ENCODE results near the gene GGT5.
A peak's percentile ranks its signal among the peaks of the same experiment; 100 is the strongest.
"Not testable (repeated sequence)": the region's sequence is repeated elsewhere in the genome, so short reads cannot be mapped to it uniquely, and the experiment has no call there.

GGT5 gene

DNA sequence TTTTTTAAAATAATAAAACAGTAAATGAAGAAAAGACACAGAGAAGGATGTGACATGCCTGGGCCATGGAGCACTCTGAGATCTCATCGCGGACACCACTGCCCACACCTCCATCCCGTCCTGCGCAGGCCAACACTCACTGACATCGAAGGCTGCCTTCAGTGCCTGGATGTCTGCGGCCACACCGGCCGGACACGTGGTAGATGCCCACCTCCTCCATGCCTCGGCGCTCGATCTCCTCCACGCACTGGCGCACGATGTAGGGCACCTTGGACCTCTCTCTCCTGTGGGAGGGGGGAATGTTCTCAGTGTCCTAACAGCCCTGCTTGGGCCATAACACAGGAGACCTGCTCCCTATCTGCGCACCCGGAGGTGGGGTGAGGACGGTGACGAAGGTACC is 18.6 kb upstream of the GGT5 start:
- DNase-seq (ENCODE audit: low read depth in 2 of 2): not testable (repeated sequence)

DNA sequence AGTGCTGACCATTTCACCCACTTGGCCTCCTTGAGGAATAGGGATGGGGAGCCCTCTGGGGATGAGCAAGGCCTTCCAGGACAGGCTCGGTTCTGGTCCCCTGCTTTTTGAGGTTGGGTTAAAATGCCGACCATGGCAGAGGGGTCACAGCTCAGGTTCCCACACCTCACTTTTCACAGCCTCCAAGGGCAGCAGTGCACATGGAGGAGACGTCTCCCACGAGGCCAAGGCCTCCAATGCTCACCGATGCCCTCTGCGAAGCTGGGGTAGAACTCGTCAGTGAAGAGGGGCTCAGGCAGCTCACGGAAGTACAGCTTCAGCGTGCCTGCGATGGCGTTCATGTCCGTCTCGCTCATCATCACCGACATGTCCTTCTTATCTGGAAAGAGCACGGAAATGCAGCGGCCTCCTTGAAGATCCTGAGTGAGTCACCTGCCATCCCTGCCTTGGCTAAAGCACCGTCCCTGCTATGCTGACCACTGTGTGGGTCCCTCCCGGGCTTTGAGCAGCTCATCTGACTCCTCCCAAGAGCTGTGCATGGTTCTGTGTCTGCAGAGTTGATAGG is 17.4 kb upstream of the GGT5 start:
- DNase-seq (ENCODE audit: low read depth in 2 of 2): not testable (repeated sequence)

DNA sequence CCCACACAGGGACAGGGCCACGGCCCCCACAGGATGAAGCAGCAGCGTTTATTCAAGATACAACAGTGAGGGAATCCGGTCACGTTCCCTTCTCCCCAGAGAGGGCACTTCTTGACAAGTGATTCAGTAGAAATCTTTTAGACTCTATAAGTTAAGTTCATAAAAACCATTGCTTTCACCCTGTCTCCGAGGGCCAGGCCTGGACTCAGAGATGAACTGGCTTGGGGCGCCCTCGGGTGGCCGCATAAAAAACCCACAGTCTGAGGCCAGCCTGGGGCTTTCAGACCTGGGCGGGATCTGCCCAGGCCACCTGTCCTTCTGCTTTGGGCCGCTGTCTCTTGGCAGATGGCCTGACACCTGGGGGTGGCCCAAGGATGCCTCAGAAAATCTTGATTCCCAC is 14.6 kb upstream of the GGT5 start:
- peak in 1 of 2 experiments; percentile 56 for DNase-seq (ENCODE audit: low read depth in 2 of 2)

DNA sequence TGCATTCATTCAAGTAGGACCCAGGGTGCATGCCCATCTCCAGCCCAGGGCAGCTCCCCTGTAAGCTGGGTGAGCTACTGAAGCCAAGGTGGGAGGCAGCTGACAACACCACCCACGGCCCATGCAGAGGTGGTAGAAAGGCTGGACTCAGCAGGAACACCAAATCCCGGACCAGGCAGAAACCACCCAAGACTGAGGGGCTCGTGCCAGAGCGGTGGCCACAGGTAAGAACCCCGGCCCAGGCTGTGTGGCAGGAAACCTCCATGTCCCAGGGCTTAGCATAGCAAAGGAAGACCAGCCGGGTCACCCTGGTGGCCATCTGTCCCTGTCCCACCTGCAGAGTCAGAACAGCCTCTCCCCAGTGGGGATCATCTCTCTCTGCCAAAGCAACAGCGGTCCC is 11.9 kb upstream of the GGT5 start:
- not testable (repeated sequence) for DNase-seq (ENCODE audit: low read depth in 2 of 2)

DNA sequence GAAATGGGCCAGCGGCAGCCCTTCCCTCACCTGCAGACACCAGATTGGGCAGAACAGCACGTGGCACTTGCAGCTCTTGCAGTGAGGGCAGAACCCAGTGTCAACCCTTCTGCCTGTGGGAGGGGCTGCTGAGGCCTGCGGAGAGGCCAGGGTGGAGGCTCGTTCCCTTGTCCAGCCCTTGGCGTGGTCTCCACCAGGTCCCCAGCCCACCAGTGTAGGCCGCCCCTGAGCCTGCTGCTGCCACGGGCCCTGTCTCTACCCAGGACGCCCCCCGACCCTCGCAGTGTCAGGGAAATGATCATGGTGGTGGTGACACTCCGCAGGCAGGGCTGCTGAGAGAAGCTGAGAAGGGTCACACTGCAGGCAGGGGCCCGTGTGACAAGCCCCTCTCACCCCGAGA is 11.3 kb upstream of the GGT5 start:
- not testable (repeated sequence) for DNase-seq (ENCODE audit: low read depth in 2 of 2)

DNA sequence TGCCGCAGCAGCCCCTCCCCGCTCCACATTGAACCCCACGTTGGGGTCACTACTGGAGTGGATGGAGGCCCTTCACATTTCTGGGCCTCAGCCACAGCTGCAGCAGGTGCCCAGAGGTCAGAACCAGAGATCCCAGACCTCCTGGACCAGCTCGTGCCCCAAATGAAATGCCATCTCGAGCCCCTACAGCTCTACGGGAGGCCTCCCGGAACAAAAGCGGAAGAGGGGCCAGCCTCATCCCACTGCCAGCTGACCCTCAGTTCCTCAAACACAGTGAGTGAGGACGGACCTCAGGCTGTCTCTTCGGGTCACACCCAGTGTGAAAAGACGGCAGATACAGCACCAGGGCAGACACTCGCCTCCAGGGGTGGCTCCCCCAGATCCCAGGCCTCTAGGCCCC is 8.2 kb upstream of the GGT5 start:
- DNase-seq (ENCODE audit: low read depth in 2 of 2): not testable (repeated sequence)

DNA sequence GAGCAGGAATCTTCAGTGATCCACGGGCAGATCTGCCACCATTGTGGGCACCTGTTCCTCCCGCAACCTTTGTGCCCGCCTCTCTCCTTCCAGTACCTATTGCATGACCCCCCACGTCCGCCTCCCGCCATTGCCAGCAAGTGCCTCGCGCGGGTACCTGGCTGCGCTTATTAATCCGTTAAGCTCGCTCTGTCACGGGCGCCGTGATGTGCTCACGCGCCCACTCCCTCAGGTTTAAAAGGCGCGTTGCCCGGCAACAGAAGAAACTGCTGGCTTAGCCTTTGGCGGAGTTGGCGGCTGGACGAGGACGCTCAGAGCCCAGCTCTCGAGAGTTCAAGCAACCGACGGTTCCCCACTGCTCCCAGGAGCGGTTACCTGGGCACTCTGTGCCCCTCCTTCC is 6.4 kb upstream of the GGT5 start:
- not testable (repeated sequence) for DNase-seq (ENCODE audit: low read depth in 2 of 2)

DNA sequence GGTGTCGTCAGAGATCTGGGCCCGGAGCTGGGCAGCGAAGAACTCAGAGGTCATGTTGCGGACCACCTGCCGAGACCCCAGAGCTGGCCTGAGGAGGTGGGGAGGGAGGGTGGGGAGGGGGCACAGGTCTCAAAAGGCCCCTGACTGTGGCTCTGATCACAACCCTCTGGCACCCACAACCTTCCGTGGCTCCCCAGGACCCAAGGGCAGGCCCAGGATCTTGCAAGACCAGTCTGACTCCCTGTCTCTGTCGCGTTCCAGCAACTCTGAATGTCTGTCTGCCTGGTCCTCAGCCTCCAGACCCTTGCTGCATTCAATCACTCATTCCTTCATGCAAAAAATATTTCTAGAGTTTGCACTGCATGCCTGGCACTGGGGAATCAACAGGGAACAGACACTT is 4.5 kb upstream of the GGT5 start:
- DNase-seq (ENCODE audit: low read depth in 2 of 2): not testable (repeated sequence)

DNA sequence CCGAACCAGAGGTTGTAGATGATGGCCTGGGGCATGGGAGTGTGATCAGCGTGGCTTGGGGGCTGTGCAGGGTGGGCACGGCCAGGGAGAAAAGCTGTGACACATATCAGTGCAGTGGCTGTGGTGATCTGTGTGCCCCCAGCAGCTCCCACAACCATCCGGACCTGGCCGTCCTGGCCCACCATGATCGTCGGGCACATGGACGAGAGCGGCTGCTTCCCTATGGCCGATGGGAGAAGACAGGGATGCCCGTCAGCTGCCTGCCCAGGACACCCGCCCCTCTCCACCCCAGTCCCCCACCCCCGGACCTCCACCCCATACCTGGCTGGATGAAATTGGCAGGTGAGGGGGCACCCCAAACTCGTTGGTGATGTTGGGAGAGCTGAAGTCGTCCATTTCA is 3.7 kb upstream of the GGT5 start:
- not testable (repeated sequence) for DNase-seq (ENCODE audit: low read depth in 2 of 2)

DNA sequence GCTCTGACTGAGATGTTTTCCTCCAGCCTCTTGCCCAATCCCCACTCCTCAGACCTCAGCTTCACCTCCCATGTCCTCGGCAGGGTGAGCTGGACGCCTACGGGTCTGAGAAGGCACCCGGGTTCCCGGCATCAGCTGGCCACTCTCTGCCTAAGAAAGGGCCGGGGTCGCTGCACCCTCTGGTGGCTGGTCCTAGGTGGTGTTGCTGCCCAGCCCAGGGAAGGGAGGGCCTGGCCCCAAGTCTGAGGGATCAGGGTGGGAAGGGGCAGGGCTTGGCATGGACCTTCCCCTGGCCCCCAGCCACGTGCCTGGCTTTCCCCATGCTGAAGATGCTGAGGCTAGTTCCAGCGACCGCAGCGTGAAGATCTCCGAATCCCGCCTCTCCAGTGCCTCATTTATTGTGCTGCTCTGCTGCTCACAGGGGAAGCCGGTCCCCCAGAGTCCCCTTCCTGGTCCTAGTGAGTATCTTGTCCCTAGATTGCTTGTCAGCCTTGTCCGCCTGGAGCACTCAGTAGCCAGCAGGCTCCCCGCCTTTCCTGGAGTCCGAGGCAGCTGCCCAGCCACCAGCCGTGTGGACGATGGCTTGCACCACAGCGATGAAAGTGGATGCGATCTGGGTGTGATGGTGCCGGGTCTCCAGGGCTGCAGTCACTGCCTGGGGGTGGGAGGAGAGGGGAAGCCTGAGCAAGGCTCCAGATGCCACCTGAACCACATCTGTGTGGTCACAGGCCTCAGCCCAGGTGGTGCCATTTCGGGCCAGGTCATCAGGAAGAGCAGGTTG is 2.9 kb upstream of the GGT5 start:
- DNase-seq (ENCODE audit: low read depth in 2 of 2): peak in 1 of 2 experiments; percentile 38

DNA sequence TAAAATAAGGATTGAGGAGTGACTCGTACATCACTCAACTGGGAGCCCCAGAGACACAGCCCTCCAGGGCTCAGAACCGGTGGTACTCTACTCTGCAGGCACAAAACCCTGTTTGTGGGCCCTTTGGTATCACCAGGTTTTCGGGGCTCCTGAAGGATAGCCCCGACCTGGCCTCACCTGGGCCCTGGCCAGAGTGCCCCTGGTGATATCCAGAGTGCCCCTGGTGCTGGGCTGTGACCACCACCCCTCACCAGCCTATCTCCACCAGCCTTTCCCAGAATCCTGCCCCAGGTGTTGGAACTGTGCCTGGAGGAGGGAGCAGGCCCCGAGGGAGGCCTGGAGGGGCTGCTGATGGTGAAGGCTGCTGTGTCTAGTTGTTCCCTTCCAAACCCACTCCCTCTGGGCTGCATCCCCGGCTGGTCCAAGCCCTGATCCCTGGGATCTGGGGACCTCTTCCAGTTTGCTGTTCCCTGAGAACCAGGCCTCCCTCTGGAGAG is 2.2 kb upstream of the GGT5 start:
- no peak for DNase-seq (ENCODE audit: low read depth in 2 of 2)

DNA sequence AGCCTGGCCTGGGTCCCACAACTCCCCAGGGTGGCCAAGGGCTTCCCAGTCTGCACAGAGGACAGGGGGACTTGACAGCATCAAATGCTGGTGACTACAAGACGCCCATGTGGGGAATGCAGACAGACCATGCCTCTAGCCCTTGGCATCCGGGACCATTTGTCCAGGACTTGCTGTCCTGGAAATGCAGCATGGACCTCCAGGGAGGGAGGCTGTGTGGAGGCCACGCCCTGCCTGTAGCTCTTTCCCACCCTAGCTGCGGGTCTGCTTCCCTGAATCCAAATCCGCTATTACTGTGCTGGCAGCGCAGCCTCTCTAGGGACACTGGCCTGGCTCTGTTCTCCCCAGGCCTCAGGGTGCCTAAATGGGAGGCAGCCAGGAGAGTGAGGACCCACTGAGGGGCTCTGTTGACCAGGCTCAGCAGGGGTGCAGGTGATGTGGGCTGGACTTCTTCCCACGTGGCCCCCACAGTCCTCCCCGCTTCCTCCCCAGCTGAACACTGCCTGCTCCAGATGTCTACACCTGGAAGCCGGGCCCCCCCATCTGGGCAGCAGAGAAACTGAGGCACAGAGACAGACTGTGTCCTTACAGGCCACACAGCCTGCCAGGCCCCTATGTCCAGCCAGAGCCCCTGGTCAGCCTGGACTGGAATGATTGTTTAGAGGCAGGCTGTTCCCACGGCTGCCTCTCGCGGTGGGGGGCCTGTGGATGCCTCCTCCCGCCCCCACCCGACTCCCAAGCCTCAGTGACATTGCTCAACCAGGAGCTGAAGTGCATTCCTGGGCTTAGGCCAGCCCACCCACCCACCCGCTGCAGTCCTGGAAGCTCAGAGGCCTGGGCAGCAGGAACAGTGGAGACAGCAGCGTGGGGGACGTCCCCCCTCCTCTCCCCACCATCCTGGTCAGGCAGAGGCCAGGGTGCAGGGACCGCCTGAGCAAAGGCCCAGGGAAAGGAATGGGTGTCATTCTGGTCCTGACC is 991 bp upstream of the GGT5 start:
- not testable (repeated sequence) for DNase-seq (ENCODE audit: low read depth in 2 of 2)

DNA sequence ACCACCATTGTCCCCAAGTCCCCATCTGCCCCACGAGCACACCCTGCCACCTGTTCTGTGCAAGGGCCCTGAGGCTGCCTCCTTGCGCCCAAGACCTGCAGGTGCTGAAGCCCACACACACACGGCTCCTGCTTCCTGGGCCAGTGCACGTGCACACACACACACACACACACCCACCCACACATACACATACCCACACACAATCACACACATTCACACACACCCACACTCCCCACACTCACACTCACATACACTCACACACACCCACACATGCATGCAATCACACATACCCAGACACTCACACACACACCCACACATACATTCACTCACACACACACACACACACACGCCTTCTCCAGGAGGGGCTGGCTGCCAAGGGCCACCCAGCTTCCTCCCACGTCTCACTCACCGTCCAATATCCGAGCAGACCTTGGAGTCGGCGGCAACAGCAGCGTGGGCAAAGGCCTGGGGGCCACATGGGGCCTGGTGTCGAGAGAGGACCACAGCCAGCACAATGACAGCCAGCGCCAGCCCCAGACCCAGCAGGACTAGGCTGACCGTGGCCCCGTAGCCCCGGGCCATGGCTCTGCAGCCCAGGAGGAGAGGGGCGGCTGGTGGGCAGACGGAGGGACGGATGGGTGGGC is 616 bp downstream of the GGT5 start:
- no peak for DNase-seq (ENCODE audit: low read depth in 2 of 2)

DNA sequence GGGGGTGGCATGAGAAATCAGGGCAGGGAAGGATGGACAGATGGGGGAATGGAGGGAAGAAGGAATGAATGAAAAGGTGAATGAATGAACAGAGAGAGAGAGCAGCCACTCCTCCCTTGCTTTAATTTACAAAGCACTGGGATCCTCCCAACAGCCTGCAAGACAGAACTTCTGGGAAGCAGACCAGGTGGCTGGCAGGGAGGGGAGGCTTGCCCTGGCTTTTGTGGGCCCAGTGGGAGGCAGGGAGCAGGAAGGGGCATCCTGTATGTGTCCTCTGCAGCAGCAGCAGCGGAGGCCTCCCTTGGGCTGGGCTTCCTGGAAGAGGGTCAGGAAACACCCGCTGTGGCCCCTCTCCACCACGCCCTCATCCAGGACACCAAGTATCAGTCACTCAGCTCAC is 1.5 kb downstream of the GGT5 start:
- DNase-seq (ENCODE audit: low read depth in 2 of 2): not testable (repeated sequence)

DNA sequence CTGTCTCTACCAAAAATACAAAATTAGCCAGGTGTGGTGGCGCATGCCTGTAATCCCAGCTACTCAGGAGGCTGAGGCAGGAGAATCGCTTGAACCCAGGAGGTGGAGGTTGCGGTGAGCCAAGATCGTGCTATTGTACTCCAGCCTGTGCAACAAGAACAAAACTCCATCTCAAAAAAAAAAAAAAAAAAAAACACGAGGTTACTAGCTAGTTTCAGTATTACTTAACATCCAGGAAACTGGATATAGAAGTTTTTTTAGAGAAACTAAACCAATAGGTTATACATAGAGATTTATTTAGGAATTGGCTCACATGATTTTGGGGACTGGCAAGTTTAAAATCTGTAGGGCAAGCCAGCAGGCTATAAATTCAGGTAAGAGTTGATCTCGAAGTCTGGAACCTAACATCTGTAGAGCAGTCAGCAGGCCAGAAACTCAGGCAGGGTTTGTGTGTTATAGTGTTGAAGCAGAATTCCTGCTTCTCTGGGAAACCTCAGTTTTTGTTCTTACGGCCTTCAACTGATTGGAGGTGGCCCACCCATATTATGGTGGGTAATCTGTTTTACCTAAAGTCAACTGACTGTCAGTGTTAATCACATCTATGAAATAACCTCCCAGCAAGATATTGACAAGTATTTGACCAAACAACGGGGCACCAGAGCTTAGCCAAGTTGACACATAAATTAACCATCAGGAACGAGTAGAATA is 3.7 kb downstream of the GGT5 start:
- not testable (repeated sequence) for DNase-seq (ENCODE audit: low read depth in 2 of 2)

DNA sequence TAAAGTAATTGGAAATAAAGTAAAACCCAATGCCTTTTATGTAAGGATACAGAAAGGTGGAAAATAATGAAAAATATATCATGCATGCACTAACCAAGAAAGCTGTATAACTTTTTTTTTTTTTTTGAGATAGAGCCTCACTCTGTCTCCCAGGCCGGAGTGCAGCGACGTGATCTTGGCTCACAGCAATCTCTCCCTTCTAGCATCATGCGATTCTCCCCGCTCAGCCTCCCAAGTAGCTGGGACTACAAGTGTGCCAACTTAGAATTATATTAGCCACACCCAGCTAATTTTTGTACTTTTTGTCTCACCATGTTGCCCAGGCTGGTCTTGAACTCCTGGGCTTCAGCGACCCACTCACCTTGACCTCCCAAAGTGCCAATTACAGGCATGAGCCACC is 4.5 kb downstream of the GGT5 start:
- DNase-seq (ENCODE audit: low read depth in 2 of 2): no peak

DNA sequence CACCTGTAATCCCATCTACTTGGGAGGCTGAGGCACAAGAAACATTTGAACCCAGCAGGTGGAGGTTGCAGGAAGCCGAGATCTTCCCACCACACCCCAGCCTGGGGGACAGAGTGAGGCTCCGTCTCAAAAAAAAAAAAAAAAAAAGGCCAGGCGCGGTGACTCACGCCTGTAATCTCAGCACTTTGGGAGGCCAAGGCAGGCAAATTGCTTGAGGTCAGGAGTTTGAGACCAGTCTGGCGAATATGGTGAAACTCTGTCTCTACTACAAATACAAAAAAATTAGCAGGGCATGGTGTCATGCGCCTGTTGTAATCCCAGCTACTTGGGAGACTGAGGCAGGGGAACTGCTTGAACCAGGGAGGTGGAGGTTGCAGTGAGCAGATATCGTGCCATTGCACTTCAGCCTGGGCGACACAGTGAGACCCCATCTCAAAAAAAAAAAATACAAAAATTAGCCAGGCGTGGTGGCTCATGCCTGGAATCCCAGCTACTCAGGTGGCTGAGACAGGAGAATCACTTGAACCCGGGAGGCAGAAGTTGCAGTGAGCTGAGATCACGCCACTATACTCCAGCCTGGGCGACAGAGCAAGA is 6.7 kb downstream of the GGT5 start:
- DNase-seq (ENCODE audit: low read depth in 2 of 2): not testable (repeated sequence)

DNA sequence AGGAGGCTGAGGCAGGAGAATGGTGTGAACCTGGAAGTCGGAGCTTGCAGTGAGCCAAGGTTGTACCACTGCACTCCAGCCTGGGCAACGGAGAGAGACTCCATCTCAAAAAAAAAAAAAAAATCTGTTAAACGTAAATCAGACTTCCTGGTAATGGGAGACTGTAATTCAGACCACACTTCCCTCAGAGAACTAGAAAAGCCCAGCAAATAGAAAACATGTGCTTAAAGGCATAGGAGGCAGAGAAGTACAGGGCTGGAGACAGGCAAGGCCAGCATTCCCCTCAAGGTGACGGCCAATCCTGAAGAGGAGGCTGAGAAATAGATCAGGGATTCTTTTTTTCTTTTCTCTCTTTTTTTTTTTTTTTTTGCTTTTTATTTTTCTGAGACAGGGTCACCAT is 8.2 kb downstream of the GGT5 start:
- no peak for DNase-seq (ENCODE audit: low read depth in 2 of 2)

DNA sequence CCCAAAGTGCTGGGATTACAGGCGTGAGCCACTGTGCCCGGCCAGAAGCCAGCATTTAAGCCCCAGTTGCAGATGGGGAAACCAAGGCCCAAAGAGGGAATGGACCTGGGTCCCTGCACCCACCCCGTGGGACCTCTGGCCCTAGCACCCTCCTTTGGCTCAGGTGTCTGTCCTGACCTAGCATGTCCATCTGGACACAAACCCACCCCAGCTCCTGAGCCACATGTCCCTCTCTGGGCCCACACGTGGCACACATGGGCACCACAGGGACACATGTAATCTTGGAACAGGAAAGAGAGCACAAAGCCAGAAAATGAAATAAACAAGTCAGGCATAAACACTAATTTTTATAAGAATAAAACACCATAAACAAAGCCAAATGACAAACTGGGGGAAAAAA is 9.6 kb downstream of the GGT5 start:
- no peak for DNase-seq (ENCODE audit: low read depth in 2 of 2)

DNA sequence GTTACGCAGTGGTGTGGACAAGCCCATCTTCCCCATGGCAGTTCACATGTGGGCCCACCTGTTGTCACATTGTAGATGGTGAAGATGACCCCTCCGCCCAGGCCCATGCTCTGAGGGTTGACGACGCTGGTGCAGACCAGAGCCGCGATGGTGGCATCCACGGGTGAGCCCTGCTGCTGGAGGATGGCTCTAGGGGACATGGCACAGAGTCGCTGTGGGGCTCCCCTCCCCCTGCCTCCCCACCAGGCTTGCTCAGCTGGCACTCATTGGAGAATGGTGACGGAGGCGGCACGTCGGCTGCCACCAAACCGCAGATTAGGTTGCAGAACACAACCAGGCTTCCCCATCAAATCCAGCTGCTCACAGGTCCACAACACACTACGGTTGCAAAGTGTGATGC is 11.1 kb downstream of the GGT5 start:
- DNase-seq (ENCODE audit: low read depth in 2 of 2): no peak

DNA sequence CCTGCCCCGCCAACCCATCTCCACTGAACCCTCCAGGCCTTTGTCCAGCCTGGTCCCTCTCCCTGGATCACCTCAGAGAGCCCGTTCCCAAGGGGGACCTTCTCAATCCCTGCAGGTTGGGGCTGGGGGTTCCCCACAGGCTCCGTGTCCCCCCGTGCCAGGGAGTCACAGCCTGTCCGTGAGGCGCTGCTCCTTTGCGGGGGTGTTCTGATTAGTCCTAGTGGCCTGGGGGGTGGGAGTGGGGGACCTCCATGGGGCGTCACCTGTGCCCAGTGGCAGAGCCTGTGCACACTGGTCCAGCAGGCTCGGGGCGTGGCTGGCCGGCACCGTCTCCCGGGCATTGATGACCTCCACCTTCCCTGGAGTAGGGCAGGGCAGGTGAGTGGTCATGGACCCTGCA is 11.6 kb downstream of the GGT5 start:
- no peak for DNase-seq (ENCODE audit: low read depth in 2 of 2)
